Measurements from ENCODE around the gene EEF1G. TPM values are rescaled to one million over a fixed set of nuclear protein-coding genes. Genes with fewer than 3 reads are reported as not detected.

The EEF1G gene
- total and polyA plus RNA-seq, 9 of the 15 experiments (the other 6 are each of a cell fraction or from before 2014, with no cell fraction given) = 985 to 2,349 (median 2,035) TPM

DNA sequence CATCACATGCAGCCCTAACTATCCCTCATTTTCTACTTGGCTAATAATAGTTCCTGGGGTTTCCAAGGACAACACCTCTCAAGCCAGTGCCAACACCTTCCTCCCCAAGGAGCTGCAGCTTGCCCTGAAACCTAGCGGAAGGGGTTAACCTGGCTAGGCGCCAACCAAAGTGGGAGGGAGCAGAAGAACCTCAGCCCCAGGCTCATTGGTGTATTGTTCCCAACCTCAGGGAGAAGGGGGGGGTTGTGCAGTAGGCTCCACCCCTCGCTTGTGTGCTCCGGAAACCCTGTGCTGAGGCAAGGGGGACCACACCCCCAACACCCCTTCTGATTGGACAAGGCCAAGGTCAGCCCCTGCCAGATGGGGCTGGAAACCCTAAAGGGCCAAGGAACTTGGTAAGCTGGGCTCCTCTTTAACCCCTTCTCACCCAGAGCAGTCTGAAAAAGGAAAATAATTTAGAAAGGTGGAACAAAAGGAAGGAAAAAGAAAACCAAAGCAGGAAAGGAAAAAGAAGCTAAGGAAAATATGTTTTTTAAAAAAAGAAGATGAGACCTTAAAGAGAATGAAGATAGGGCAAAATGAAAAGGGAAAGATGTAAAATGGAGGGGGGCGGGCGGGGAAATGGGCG lies 25.5 kb upstream of the EEF1G start (continued):
- TF ChIP-seq, protein P1, sequence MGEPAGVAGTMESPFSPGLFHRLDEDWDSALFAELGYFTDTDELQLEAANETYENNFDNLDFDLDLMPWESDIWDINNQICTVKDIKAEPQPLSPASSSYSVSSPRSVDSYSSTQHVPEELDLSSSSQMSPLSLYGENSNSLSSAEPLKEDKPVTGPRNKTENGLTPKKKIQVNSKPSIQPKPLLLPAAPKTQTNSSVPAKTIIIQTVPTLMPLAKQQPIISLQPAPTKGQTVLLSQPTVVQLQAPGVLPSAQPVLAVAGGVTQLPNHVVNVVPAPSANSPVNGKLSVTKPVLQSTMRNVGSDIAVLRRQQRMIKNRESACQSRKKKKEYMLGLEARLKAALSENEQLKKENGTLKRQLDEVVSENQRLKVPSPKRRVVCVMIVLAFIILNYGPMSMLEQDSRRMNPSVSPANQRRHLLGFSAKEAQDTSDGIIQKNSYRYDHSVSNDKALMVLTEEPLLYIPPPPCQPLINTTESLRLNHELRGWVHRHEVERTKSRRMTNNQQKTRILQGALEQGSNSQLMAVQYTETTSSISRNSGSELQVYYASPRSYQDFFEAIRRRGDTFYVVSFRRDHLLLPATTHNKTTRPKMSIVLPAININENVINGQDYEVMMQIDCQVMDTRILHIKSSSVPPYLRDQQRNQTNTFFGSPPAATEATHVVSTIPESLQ (CRISPR knock-in tag; IDR thresholded peaks at IDR 0.05) = no peak
- no peak for TF ChIP-seq ZNF507 (tag; conservative IDR thresholded peaks at IDR 0.05)
- no peak for TF ChIP-seq PRMT5 (CRISPR knock-in tag; IDR thresholded peaks at IDR 0.05)
- TF ChIP-seq COPS2 (conservative IDR thresholded peaks at IDR 0.05) = no peak
- TF ChIP-seq, protein P2, sequence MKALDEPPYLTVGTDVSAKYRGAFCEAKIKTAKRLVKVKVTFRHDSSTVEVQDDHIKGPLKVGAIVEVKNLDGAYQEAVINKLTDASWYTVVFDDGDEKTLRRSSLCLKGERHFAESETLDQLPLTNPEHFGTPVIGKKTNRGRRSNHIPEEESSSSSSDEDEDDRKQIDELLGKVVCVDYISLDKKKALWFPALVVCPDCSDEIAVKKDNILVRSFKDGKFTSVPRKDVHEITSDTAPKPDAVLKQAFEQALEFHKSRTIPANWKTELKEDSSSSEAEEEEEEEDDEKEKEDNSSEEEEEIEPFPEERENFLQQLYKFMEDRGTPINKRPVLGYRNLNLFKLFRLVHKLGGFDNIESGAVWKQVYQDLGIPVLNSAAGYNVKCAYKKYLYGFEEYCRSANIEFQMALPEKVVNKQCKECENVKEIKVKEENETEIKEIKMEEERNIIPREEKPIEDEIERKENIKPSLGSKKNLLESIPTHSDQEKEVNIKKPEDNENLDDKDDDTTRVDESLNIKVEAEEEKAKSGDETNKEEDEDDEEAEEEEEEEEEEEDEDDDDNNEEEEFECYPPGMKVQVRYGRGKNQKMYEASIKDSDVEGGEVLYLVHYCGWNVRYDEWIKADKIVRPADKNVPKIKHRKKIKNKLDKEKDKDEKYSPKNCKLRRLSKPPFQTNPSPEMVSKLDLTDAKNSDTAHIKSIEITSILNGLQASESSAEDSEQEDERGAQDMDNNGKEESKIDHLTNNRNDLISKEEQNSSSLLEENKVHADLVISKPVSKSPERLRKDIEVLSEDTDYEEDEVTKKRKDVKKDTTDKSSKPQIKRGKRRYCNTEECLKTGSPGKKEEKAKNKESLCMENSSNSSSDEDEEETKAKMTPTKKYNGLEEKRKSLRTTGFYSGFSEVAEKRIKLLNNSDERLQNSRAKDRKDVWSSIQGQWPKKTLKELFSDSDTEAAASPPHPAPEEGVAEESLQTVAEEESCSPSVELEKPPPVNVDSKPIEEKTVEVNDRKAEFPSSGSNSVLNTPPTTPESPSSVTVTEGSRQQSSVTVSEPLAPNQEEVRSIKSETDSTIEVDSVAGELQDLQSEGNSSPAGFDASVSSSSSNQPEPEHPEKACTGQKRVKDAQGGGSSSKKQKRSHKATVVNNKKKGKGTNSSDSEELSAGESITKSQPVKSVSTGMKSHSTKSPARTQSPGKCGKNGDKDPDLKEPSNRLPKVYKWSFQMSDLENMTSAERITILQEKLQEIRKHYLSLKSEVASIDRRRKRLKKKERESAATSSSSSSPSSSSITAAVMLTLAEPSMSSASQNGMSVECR (CRISPR knock-in tag; IDR thresholded peaks at IDR 0.05) = no peak
- TF ChIP-seq, protein P3, sequence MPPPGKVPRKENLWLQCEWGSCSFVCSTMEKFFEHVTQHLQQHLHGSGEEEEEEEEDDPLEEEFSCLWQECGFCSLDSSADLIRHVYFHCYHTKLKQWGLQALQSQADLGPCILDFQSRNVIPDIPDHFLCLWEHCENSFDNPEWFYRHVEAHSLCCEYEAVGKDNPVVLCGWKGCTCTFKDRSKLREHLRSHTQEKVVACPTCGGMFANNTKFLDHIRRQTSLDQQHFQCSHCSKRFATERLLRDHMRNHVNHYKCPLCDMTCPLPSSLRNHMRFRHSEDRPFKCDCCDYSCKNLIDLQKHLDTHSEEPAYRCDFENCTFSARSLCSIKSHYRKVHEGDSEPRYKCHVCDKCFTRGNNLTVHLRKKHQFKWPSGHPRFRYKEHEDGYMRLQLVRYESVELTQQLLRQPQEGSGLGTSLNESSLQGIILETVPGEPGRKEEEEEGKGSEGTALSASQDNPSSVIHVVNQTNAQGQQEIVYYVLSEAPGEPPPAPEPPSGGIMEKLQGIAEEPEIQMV (tag; conservative IDR thresholded peaks at IDR 0.05; ENCODE audit: low read depth) = 0 out of 2 replicates have a peak, but pooled peaks have one; percentile 62
- TF ChIP-seq, protein P4, sequence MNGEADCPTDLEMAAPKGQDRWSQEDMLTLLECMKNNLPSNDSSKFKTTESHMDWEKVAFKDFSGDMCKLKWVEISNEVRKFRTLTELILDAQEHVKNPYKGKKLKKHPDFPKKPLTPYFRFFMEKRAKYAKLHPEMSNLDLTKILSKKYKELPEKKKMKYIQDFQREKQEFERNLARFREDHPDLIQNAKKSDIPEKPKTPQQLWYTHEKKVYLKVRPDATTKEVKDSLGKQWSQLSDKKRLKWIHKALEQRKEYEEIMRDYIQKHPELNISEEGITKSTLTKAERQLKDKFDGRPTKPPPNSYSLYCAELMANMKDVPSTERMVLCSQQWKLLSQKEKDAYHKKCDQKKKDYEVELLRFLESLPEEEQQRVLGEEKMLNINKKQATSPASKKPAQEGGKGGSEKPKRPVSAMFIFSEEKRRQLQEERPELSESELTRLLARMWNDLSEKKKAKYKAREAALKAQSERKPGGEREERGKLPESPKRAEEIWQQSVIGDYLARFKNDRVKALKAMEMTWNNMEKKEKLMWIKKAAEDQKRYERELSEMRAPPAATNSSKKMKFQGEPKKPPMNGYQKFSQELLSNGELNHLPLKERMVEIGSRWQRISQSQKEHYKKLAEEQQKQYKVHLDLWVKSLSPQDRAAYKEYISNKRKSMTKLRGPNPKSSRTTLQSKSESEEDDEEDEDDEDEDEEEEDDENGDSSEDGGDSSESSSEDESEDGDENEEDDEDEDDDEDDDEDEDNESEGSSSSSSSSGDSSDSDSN (IDR thresholded peaks at IDR 0.05; ENCODE audit: borderline replicate concordance in 1 of 2, low read depth in 2 of 2, low read length in 2 of 2) = no peak
- no peak; the same call in 1 of the 2 replicates for TF ChIP-seq MTA2 (IDR thresholded peaks at IDR 0.05; ENCODE audit: low read depth)
- TF ChIP-seq MYBL2 (IDR thresholded peaks at IDR 0.05; ENCODE audit: low read depth) = no peak
- no peak for TF ChIP-seq MYBL2 (CRISPR knock-in tag; IDR thresholded peaks at IDR 0.05; ENCODE audit: borderline replicate concordance)
- TF ChIP-seq, protein P5, sequence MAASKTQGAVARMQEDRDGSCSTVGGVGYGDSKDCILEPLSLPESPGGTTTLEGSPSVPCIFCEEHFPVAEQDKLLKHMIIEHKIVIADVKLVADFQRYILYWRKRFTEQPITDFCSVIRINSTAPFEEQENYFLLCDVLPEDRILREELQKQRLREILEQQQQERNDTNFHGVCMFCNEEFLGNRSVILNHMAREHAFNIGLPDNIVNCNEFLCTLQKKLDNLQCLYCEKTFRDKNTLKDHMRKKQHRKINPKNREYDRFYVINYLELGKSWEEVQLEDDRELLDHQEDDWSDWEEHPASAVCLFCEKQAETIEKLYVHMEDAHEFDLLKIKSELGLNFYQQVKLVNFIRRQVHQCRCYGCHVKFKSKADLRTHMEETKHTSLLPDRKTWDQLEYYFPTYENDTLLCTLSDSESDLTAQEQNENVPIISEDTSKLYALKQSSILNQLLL (CRISPR knock-in tag; IDR thresholded peaks at IDR 0.05; ENCODE audit: borderline replicate concordance) = no peak
- TF ChIP-seq EP400 (IDR thresholded peaks at IDR 0.05) = peak; percentile 68
- TF ChIP-seq RBM22 (IDR thresholded peaks at IDR 0.05; ENCODE audit: low read depth, low read length, poor library complexity, severe bottlenecking) = no peak
- no peak for TF ChIP-seq GATAD2A (IDR thresholded peaks at IDR 0.05)
- no peak for TF ChIP-seq HMG20B (CRISPR knock-in tag; IDR thresholded peaks at IDR 0.05)
- no peak for TF ChIP-seq FOXA1 (IDR thresholded peaks at IDR 0.05; ENCODE audit: borderline replicate concordance)

All from K562 (cell line).